Measurements from ENCODE around the gene SPECC1.
A peak's percentile ranks its signal among the peaks of the same experiment; 100 is the strongest.
"Not testable (repeated sequence)": the region's sequence is repeated elsewhere in the genome, so short reads cannot be mapped to it uniquely, and the experiment has no call there.

Gene SPECC1

DNA sequence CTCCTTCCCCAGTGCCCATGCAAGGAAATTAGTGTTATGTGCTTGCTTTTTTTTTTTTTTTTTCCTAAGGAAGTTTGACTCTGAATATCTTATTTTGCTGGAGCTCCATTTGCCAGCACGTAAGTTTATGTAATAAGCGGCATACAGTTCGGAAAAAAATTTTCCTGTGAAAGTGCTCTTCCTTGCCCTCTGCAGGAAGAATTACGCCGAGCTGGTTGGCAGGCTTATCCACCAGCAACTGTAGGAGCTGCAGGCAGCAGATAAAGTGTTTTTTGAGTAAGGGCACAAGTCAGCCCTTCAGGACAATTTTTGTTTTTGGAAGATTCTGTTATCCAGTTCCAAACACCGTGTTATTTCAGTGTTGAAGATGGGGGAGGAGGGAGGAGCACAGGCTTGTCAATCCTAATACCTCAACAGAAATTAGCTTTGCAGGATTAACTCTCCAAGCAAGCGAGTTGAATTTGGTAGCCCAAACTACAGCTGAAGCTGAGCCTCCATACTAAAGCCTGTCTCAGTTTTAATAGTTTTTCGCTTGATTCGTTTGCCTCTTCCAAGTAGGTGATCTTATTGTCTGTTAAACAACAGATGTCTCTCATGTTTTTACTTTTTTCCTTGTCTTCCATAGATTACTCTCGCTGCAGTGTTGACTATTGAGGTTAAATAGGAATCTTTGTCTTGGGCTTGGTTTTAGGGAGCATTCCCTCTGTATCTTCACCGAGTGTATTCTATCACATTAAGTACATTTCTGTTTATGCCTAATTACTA lies 1.1 kb downstream of the SPECC1 start:
- DNase-seq = peak in 1 of 2 experiments; percentile 42

DNA sequence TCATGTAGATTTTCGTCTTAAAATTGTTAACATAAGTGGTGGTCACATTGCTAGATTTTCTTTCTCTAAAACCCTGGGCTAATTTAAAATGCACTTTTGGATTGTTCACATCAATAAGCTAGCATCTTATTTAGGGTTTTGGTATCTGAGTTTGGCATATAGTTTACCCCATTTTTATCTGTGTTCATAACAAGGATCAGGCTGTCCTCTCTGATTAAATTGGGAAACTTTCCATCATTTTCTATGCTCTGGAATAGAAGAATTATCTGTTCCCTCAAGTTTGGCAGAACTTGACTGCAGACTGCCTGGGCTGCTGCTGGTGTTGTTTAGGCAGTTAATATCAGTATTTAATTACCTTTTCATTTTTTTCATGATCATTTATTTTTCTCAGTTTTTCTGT lies 1.8 kb downstream of the SPECC1 start:
- DNase-seq = no peak

DNA sequence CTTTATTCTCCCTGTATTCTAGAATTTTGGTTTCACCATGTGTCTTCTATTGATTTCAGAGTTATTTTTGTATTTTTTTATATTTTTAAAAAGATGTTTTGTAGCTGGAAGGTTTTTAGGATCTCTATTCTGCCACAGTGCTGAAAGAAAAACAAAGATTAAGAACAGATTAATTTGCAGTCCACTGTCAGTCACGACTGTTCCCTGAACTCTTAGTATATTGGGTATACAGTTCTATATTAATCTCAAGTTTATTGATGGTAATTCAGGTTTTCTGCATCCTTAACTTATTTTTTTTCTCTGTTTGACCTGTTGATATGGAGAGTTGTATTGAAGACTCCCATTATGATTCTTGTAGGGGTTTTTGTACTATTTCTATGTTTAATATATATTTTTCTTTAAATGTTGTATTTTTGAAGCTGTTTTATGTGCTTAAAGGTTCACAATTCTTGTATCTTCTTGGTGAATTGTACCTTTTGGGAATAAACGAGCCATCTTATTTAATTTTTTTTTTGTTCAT lies 2.9 kb downstream of the SPECC1 start:
- DNase-seq = no peak

DNA sequence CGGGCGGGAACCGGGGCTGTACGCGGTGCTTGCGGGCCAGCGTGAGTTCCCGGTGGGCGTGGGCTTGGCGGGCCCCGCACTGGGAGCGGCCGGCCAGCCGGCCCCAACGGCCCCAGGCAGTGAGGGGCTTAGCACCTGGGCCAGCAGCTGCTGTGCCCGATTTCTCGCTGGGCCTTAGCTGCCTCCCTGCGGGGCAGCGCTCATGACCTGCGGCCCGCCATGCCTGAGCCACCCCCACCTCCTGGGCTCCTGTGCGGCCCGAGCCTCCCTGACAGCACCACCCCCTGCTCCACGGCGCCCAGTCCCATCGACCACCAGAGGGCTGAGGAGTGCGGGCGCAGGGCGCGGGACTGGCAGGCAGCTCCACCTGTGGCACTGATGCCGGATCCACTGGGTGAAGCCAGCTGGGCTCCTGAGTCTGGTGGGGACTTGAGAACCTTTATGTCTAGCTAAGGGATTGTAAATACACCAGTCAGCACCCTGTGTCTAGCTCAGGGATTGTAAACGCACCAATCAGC lies 7.4 kb downstream of the SPECC1 start:
- DNase-seq = not testable (repeated sequence)

DNA sequence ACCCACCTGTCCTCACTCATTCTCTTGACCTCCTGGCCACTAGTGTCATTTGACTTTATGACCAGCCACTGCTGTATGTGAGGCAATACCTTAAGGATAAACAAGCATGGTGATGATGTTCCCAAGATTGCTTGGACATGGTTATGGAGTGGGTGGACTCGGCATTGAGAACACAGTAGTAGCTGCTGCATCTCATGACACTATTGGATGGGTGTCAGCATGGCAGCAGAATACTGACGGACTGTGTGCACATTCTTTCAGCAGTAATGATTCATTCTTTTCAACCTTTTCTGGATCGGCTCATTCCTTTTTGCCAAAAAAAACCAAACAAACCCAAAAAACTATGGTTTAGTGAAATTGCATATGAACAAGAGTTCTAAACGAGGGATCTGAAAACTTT lies 13.5 kb downstream of the SPECC1 start:
- no peak for DNase-seq

DNA sequence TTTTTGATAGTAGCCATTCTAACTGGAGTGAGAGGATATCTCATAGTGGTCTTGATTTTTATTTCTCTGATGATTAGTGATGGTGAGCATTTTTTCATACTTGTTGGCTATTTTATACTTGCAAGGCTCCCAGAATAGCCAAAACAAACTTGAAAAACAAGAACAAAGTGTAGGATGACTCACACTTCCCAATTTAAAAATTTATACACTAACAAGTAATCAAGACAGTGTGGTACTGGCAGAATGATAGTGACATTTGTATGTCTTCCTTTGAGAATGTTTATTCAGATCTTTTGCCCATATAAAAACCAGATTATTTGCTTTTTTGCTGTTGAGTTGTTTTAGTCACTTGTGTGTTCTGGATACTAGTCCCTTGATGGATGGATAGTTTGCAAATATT lies 17.8 kb downstream of the SPECC1 start:
- DNase-seq = no peak

DNA sequence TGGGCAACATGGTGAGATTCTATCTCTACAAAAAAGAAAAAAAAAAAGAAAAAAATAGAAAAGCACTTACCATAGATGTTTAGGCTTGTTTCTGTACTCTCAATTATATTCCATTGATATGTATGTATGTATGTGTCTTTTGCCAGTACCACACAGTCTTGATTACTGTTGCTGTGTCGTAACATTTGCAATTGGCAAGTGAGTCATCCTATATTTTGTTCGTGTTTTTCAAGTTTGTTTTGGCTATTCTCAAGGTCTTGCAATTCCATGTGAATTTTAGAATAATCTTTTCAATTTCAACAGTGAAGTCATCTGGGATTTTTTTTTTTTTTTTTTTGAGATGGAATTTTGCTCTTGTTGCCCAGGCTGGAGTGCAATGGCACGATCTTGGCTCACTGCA lies 19.3 kb downstream of the SPECC1 start:
- DNase-seq = no peak

DNA sequence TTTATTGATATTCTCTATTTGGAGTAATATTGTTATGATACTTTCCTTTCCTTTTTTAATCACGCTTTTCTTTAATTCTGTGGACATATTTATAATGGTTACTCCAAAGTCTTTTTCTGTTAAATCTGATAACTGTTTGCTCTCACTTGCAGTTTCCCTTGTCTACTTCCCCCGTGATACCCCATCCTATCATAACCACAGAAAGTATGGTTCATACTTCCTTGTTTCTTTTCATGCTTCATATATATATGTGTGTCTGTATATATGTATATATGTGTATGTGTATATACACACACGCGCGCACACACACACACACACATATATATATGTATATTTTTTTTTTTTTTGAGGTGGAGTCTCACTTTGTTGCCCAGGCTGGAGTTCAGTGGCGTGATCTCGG lies 23.5 kb downstream of the SPECC1 start:
- DNase-seq = no peak

DNA sequence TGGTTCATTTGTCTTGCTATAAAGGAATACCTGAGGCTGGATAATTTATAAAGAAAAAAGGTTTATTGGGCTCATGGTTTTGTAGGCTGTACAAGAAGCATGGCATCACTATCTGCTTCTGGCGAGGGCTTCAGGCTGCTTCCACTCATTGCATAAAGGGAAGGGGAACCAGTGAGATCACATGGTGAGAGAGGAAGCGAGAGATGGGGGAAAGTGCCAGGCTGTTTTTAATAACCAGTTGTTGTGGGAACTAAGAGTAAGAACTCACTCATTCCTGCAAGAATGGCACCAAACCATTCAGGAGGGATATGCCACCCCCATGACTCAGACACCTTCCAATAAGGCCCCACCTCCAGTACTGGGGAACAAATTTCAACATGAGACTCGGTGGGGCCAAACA lies 24.3 kb downstream of the SPECC1 start:
- no peak for DNase-seq

DNA sequence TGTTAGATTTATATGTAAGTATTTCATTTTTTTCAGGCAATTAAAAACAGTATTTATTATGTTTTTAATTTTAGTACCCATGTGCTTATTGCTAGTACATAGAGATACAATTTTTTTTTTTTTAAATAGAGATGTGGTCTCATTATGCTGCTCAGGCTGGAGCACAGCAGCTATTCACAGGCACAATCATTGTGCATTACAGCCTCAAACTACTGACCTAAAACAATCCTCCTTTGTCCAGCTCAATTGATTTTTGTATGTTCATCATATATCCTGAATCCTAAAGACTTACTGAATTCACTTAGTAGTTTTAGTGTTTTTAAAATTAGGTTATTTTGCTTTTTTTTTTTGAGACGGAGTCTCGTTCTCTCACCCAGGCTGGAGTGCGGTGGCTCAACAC lies 26.3 kb downstream of the SPECC1 start:
- no peak for DNase-seq

DNA sequence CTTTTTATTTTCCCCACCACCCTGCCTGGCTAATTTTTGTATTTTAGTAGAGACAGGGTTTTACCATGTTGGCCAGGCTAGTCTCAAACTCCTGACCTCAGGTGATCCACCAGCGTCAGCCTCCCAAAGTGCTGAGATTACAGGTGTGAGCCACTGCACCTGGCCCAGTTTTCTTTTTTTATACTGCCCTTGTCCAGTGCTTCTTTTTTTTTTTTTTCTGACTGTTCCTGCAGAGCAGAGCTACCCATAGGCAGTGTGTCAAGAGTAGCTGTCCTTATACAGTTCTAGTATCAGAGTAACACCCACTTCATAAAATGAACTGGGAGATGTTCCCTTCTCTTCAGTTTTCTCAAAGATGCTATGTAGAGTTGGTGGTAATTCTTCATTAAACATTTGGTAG lies 28.1 kb downstream of the SPECC1 start:
- DNase-seq = not testable (repeated sequence)

DNA sequence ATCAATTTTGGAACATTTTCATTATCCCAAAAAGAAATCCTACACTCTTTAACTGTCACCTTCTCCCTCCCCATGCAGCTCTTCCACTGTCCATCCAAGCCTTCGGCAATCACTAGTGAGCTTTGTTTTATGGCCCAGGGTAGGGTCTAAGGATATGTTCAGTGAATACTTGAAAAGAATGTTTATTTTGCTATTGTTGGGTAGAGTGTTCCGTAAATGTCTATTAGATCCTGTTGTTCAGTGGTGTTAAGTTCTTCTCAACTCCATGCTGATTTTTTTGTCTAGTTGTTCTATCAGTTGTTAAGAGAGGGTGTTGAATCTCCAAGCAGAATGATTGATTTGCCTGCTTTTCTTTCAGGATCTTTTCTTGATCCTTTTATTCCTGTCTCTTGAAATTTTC lies 29.9 kb downstream of the SPECC1 start:
- DNase-seq = no peak

DNA sequence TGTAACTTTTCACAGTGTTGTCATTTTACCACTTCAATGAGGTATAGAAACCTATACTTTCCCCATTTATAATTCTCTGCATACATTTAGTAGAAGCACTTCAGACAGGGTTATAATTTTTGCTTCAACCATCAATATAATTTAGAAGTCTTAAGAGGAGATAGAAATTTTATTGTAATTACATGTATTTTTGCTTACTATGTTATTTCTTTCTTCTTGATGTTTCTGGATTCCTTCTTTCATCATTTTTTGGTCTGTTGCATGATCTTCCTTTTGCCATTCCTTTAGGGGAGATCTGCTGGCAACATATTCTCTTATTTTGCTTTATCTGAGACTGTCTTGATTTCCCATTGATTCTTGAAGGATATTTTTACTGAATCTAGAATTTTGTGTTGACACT lies 31.1 kb downstream of the SPECC1 start:
- no peak for DNase-seq

DNA sequence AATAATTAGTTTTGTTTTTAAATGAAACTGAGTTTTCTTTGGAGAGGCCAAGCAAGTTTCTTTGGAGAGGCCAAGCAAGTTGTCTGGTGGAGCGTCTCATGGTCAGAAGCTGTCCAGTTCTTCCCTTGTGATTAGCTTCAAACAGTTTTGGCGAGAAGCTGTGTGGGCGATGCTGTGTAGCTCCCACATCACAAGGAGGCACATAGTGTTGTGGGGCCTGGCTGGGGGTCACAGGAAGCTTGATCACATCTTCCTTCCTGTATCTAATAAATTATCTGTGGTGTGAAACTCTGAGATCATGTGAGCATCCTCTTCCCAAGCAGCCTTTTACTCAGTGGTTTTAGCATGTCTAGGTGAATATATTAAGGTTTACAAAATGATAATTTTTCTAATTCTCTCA lies 33.9 kb downstream of the SPECC1 start:
- no peak for DNase-seq

DNA sequence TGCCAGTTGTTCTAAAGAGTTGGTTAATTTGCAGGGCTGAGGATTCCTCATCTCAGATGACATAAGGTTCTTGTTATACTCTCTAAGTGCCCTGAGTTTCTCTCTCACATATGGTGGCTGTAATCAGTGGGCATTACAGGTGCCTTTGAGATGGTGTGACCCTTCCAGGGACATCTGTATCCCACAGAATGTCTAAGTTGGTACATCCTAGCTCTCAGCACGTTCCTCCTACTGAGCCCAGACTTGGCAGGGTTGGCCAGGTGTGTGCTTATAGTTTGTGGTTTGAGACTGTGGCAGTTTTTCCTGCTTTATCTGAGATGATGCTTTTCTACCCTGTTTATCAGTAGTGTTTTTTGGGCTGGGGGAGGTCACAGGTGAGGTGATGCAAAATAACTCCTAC lies 36.3 kb downstream of the SPECC1 start:
- DNase-seq = no peak

DNA sequence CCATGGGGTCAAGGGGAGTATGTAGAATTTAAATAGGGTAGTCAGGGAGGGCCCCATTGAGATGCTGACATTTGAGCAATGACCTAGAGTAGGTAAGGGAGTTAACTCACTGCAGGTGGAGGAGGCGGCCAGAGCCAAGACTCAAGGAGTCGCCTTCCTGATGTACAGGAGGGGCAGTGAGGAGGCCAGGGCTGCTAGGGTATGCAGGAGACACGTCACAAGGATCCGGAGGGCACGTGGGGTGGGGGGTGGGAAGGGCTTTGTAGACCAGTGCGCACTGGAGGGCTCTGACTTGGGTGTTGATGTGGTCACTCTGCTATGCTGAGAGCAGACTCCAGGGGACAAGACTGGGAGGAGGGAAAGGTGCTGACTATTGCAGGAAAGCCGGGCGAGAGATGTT lies 37.5 kb downstream of the SPECC1 start:
- no peak for DNase-seq

DNA sequence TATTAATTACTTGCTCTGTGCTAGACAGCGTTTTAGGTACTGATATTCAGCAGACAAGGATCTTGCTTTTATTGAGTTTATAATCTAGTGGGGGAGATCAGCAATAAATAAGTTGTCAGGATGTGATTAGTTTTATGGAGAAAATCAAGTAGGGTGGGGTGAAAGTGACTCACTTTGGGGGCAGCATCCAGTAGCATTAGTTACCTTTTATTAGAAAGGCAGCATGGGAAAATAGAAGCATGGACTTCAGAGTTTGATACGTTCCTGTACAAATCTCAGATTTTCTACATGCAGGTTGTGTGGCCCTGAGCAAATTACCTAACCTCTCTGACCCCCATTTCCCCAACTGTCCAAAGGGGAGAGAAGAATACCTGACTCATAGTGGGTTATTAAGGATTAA lies 42.5 kb downstream of the SPECC1 start:
- DNase-seq = no peak

DNA sequence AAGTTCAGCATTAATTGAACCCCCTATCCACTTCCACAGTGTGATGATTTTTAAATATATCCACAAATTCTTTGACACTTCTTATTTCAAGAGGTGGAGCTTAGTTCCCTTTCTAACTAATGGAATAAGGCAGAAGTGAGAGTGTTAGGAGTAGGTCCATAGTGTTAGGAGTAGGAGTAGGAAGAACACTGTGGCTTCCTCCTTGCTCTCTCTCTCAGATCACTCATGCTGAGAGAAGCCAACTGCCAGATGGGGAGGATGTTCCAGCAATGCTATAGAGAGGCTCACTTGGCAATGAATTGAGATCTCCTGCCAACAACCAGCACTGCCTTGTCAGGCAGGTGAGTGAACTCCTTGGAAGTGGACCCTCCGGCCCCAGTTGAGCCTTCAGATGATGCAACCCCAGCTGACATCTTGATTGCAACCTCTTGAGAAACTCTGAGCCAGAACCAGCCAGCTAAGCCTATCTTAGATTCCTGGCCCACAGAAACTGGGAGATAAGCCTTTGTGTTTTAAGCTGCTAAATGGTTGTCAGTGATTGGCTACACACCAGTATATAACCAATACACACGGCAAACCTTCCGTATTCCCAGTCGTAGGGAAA lies 44.3 kb downstream of the SPECC1 start:
- DNase-seq = no peak

DNA sequence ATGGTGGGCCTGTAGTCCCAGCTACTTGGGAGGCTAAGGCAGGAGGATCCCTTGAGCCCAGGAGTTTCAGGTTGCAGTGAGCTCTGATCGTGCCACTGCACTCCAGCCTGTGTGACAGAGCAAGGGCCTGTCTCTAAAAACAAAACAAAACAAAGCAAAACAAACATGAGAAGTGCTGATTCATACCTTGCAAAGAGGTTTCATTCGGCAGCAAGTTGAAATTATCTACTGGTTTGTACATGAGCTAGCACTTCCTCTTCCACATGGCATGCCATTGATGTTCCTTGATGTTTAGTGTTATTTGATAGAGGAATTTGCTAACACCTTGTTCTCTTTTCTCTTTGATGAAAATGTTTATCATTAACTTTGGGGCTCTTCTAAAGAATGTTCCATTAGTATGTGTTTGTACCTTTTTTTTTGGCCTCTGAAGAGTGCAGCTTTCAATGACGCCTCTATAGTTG lies 50.6 kb downstream of the SPECC1 start:
- DNase-seq = no peak

DNA sequence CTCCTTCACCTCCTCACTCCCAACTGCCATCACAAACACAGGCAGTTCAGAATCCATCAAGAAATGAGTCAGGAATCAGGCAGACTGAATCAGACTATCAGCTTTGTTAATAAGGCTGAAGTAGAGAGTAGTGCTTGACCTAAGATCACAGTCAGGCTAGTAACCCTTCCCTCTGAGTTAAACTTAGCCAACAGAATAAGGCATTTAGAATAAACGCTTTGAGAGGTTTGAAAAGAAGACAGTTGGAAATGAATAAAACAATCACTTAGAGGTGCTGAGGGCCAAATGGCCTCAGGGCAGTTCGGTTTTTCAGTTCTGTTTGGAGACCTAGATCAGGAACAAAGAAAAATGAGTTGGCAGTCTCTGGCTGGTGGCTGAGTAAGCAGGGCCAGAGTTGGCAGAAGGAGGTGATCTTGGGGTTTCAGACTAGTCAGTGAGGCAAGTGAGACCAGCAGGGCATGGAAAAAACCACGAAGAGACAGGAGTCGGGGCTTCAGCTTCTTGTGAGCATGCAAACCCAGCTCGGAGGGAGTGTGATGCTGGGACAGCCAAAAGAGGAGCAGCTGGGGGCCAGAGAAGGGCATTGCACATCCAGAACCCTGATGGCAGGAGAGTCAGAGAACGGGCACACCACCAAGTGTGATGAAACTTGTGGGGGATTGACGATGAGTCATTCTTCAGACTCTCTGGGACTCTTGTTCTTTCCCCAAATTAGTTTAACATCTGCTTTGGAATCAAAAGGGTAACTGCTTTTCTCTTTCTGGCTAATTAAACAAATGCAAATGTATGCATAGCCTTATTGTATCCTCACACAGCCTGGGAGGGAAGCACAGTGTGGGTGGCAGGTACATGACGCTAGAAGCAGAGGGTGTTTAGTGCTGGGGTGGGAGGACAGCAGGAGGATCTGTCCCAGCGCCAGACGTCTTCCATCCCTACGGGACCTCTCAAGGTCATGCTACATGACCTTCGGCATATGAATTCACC lies 54.8 kb downstream of the SPECC1 start:
- DNase-seq = no peak

DNA sequence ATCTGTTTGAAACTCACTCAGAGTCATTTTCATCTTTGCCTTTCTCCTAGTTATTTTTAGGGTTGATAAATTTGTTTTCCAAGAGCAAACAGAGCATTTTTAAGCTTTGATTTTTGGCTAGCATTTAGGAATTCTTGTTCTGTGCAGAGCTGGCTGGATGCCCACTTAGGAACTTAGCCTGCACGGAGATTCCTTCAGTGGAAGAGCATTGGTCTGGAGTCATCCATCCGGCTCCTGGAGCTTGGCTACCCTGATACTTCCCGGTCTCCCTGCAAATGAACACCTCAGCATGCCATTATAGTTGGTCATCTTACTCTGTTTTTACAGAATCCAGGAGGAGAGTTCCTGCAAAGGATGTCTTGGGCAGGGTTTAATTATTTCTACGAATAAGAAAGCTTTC lies 57.1 kb downstream of the SPECC1 start:
- no peak for DNase-seq

DNA sequence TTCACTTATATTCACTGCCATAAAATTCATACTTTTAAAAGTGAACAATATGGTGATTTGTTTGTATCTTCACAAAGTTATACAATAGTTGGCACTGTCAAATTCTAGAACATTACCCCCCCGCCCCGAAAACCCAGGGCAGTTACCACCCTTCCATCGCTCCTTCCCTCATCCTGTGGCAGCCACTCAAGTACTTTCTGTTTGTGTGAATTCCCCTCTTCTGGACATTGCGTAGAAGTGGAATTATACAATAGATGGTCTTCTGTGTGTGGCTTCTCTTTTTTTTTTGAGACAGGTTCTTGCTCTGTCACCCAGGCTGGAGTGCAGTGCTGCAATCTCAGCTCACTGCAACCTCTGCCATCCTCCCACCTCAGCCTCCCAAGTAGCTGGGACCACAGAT lies 58.6 kb downstream of the SPECC1 start:
- no peak for DNase-seq

DNA sequence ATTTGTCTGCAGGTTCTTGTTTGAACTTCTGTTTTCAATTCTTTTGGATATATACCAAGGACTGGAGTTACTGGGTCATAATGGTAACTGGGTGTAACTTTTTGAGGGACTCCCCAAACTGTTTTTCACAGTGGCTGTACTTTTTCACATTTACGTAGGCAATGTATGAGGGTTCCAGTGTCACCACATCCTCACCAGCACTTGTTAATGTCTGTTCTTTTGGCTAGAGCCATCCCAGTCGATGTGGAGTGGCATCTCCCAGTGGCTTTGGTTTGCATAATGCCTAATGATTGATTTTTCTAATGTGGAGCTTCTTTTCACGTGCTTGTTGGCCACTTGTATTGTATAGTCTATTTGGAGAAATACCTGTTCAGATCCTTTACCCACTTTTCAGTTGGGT lies 59.3 kb downstream of the SPECC1 start:
- no peak for DNase-seq

All from cerebellar nuclear complex (tissue), 1 donor.